Activated T-cell treated with anti-CD3 and anti-CD28 coated beads, Interleukin-2, amount 50 U/mL, for 4 hours (primary cell): ENCODE data around the gene TDRD7. TPM values are rescaled to one million over a fixed set of nuclear protein-coding genes. Genes with fewer than 3 reads are reported as not detected.

Experiments used
- ATAC-seq, 2 donors: fragments of 200-7000 bp; cut with Tn5 transposase; one replicate each; pipeline ENCODE4 v1.10.0; 2021
- DNase-seq: peaks from one replicate; pipeline ENCODE4 v3.0.0-alpha.2; 2020
- H3K27me3 Mint-ChIP-seq: one replicate; pipeline ENCODE4 v1.8.0; 2021; ENCODE audit warnings: low read depth, mixed read lengths
- H3K36me3 Mint-ChIP-seq: one replicate; pipeline ENCODE4 v1.8.0; 2022; ENCODE audit warnings: mixed read lengths; ENCODE audit not compliant: insufficient read depth
- H3K4me1 Mint-ChIP-seq: one replicate; pipeline ENCODE4 v1.8.0; 2021; ENCODE audit warnings: low read depth, mixed read lengths
- H3K4me3 Mint-ChIP-seq: one replicate; pipeline ENCODE4 v1.8.0; 2021; ENCODE audit warnings: mild to moderate bottlenecking, moderate library complexity, mixed read lengths
- H3K9me3 Mint-ChIP-seq: one replicate; pipeline ENCODE4 v1.8.0; 2021; ENCODE audit warnings: mixed read lengths
- total RNA-seq, 3 donors: library from RNA; stranded (reverse); gene quantifications; one replicate each; pipeline ENCODE4 v1.2.1, GENCODE V29; 2021

The TDRD7 gene
- total RNA-seq, 3 donors from 2014 or later = 2.7 to 4.1 (median 2.8) TPM

DNA sequence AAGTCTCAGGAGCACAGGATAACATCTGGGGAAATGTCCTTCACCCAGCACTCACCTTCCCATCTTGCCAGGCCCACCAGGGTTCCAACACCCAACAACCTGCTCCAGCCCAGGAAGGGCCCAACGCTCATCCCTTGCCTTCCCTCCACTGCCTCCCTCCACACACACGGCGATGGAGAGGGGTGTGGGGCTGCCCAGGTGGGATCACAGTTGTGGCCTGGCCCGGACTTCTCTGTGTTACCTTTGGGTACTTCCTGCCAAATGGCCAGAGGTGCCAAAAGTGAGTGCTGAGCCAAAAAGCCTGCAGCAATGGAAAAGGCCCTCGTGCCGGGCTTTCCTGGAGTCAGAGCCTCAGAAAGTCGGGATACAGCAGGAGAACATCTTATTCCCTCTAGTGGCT lies 15.6 kb upstream of the TDRD7 start:
- Mint-ChIP-seq H3K27me3 (no peaks in the 10 kb centered on the region), H3K4me3 (no peak overlapping the region), H3K9me3 (no peaks in the 10 kb centered on the region), H3K36me3 (no peaks in the 10 kb centered on the region), H3K4me1 (peaks cover 5% of the 10 kb centered on the region)
- ATAC-seq (no peak), DNase-seq (no peak)

DNA sequence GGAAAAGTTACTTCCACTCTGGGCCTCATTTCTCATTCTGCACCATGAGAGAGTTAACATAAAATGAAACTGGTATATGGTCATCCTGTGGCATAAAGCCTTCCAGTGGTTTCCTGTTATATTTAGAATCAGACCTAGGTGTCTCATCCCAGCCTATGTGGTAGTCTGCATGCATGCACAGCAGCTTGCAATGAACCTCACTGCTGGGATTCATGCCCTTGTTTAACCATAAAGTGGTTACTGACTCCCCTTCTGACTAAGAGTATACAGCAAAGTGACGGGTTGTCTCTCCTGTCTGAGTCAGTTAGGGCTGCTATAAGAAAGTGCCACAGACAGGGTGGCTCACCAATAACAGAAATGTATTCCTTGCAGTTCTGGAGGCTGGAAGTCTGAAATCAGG lies 14.7 kb upstream of the TDRD7 start:
- Mint-ChIP-seq H3K4me1 (peaks cover 5% of the 10 kb centered on the region), H3K36me3 (no peaks in the 10 kb centered on the region), H3K9me3 (no peaks in the 10 kb centered on the region), H3K4me3 (no peak overlapping the region), H3K27me3 (no peaks in the 10 kb centered on the region)
- peak; percentile 75 to 81 for ATAC-seq
- DNase-seq = no peak

DNA sequence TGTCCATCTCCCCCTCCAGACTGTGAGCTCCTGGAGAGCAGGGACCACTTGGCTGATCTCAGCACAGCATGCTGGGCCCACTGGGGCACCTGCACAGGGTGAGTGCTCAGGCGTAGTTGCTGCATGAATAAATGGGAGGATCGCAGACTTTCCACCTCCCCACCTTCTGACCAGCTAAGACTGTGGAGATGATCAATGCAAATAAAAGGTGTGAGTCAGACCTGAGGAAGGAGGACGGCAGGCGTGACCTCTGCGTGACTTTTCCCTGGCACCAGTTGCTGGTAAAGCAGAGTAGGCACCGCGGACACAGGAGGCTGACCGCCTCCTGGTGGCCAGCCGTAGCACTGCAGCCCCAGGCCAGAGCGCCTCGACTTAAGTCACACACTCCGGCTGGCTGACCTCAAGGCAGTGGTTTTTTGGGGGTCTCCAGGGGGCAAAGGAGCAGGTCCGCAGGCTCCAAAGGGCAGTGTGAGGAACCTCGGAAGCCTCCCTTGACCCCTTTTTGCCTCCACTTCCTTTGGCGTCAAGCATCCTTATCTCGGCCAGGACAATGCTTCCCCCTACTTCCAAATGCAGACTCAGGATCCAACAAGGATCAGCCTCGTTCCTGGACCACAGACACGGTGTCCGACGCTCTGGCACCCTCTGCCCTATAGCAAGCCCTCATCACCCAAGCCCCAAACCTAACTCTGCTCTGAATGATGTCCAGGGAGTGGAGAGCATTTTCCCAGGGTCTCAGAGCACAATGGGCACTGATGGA lies 12.7 kb upstream of the TDRD7 start:
- peaks cover 10% of the 10 kb centered on the region for H3K9me3 Mint-ChIP-seq
- H3K27me3 Mint-ChIP-seq = peaks cover 2% of the 10 kb centered on the region
- ATAC-seq (peak; percentile 56 to 72), DNase-seq (peak; percentile 66)
- no peak overlapping the region for H3K4me3 Mint-ChIP-seq
- H3K36me3 Mint-ChIP-seq = peaks cover 2% of the 10 kb centered on the region
- peaks cover 5% of the 10 kb centered on the region for H3K4me1 Mint-ChIP-seq

DNA sequence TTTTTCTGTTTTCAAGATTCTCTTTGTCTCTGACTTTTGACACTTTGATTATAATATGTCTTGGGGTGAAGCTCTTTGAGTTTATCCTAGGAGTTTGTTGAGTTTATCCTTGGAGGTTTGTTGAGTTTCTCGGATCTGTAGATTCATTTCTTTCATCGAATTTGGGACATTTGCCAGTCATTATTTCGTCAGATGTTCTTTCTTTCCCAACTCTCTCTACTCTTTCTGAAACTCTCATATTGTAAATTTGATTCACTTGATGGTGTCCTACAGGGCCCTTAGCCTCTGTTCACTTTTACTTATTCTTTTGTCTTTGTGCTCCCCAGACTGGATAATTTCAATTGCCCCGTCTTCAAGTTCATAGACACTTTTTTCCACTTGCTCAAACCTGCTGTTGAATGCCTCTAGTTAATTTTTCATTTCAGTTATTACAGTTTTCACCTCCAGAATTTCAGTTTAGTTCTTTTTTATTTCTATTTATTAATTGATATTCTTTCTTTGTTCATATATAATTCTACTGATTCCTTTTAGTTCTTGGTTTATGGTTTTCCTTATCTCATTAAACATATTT lies 8.1 kb upstream of the TDRD7 start:
- DNase-seq (no peak), ATAC-seq (no peak)
- Mint-ChIP-seq H3K4me3 (no peak overlapping the region), H3K27me3 (peaks cover 21% of the 10 kb centered on the region), H3K36me3 (peaks cover 2% of the 10 kb centered on the region), H3K4me1 (peaks cover 5% of the 10 kb centered on the region), H3K9me3 (peaks cover 11% of the 10 kb centered on the region)

DNA sequence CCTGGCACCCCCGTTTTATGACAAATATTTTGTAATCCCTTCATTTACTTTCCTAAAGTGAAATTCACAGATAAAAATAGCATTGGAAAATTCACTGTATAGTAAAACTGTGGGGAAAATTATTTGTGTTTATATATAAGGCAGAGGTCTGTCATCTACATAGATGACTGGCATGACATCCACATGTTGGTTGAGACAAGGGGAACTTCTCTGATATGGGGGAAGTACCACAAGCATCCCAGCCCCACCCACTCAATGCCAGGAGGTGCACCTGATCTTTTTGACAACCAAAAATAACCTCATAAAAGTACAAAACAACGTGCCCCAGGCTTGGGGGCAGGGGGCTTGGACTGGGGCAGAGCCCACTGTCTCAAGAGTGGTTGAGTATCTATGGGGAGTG lies 6.3 kb upstream of the TDRD7 start:
- Mint-ChIP-seq H3K36me3 (peaks cover 2% of the 10 kb centered on the region), H3K9me3 (peaks cover 11% of the 10 kb centered on the region), H3K4me1 (no peaks in the 10 kb centered on the region), H3K4me3 (no peak overlapping the region), H3K27me3 (peaks cover 25% of the 10 kb centered on the region)
- ATAC-seq (no peak), DNase-seq (no peak)

DNA sequence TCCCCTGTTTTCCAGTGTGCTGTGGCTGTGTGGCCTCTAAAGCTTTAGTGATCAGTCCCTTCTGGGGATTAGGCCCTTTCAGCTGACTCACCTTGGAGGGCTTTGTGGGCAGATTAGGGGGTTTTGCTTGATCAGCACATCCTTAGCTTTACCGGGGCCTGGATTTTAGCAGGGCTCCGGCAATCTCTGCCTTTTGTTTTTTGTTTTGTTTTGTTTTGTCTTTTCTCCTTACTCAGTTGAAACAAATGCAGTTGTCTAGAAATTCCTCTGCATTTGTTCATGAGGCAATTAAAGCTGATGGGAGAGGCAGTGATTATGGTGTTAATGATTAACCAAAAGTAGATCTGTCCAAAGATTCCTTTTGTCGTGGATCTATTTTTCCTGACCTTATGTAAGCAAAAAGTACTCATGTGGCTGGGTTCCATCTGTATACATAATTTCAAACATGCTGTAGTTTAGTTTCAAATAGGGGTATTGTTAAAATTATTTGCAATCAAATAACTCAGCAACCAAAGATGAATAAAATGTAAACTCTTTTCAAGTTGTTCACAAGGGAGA lies 5.2 kb upstream of the TDRD7 start:
- Mint-ChIP-seq H3K36me3 (peaks cover 2% of the 10 kb centered on the region), H3K4me1 (peaks cover 5% of the 10 kb centered on the region), H3K4me3 (no peak overlapping the region), H3K27me3 (peaks cover 25% of the 10 kb centered on the region), H3K9me3 (peaks cover 11% of the 10 kb centered on the region)
- DNase-seq (no peak), ATAC-seq (no peak)

DNA sequence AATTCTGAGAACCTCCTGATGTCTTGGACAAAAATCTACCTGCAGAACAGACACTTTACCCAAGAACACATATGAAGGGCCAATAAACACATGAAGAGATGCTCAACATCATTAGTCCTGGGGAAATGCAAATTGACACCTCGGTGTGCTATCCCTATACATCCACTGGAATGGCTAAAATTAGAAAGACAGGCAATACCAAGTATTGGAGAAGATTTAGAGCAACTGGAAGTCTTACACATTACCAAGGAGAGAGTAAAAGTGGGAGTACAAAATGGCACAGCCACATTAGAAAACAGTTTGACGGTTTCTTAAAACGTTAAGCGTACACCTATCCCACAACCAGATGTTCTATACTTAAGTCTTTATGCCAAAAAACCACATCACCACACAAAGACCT lies 3.3 kb upstream of the TDRD7 start:
- DNase-seq (no peak), ATAC-seq (no peak)
- Mint-ChIP-seq H3K4me3 (no peak overlapping the region), H3K4me1 (peaks cover 16% of the 10 kb centered on the region), H3K36me3 (peaks cover 1% of the 10 kb centered on the region), H3K27me3 (peaks cover 23% of the 10 kb centered on the region), H3K9me3 (peaks cover 8% of the 10 kb centered on the region)

DNA sequence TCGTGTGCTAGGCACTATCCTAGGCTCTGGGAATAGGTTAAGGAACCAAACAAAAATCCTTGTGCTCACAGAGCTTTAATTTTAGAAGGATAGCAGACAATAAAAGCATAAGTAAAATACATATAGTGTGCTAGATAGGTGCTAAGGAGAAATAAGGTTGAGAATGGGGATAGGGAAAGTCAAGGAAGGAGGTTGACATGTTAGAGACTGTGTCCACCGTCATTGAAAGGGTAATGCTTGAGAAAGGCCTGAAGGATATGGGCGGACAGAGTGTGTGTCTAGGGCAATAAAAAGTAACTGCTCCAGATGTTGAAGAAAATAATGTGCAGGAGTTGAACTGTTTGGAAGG lies 482 bp upstream of the TDRD7 start:
- ATAC-seq = no peak
- H3K36me3 Mint-ChIP-seq = no peaks in the 10 kb centered on the region
- H3K27me3 Mint-ChIP-seq = peaks cover 18% of the 10 kb centered on the region
- no peaks in the 10 kb centered on the region for H3K9me3 Mint-ChIP-seq
- no peak for DNase-seq
- peak overlapping the region; percentile 79 for H3K4me3 Mint-ChIP-seq
- peaks cover 28% of the 10 kb centered on the region for H3K4me1 Mint-ChIP-seq

DNA sequence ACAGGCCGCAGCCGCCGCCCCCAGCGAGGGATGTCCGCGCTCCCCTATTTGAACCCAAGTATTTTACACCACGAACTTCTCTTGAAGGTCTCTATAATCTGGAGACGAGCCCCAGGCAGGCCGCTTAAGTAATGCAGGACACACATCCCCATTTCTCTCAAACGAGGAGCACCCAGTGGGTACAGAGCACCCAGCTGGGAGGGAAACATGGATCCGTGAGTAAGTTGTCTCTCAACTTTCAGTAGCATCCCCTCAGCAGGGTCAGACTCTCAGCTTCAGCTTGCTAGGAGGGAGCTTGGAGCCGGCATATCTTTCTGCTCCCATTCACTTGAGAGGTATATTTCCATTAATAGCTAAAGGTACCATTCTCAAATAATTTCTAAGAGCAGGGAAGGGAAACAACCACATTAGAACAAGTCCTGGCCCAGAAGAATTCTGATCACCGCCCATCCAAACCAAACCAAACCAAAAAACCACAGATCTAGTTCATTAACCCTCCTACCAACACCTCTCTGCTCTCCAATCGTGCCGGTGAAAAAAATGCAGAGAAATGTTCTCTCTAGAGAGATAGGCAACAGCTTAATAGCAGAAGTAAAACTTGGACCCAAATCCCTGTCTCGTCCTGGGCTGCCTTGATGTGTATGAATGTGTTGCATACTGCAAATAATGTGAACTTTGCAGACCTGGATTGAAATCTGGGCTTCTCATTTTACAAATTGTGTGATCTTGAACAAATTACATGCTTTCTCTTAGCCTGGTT lies 910 bp downstream of the TDRD7 start:
- H3K4me3 Mint-ChIP-seq = peak overlapping the region; percentile 84
- no peak for DNase-seq
- H3K4me1 Mint-ChIP-seq = peaks cover 35% of the 10 kb centered on the region
- peaks cover 8% of the 10 kb centered on the region for H3K27me3 Mint-ChIP-seq
- H3K36me3 Mint-ChIP-seq = peaks cover 3% of the 10 kb centered on the region
- peak; percentile 3 for ATAC-seq
- no peaks in the 10 kb centered on the region for H3K9me3 Mint-ChIP-seq

DNA sequence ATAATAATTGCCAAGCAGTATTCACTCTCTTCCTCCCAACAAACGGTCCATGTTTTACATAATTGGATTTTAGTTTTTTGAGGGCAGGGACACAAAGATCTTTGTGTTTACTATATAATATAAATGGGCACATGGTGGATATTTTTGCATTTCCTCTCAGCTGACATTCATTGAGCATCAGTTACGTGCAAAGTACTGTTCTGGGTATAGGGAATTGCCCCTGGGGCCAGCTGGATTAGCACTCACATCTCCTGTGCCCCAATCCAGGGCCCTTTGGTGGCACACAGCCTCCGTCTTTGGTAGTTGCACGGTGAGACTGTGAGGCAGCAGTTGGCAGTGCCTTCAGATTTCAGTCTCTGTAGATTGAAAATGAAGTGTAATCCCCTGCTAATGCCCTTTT lies 1.6 kb downstream of the TDRD7 start:
- Mint-ChIP-seq H3K9me3 (no peaks in the 10 kb centered on the region), H3K4me3 (peak overlapping the region; percentile 84), H3K27me3 (peaks cover 6% of the 10 kb centered on the region), H3K4me1 (peaks cover 41% of the 10 kb centered on the region), H3K36me3 (peaks cover 3% of the 10 kb centered on the region)
- DNase-seq = no peak
- ATAC-seq = no peak

DNA sequence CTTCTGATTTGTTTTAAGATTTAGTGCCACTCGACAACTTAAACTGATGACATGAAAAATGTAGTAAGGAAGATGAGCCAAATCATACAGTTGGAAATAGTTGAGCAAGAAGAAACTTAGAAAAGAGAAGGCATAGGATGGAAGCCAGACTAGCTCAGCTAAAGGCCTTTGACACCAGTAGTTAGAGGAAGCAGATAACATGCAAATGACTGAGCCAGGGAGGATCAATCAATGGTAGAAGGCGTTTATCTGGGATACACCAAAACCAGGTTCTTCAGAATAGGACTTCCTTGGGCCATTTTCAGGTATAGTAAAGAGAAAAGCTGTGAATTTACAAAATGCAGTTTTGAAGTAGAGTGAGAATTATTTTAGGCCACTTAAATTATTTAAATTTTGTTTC lies 3.2 kb downstream of the TDRD7 start:
- ATAC-seq = no peak
- no peak for DNase-seq
- Mint-ChIP-seq H3K36me3 (peaks cover 3% of the 10 kb centered on the region), H3K4me3 (no peak overlapping the region), H3K9me3 (no peaks in the 10 kb centered on the region), H3K4me1 (peaks cover 51% of the 10 kb centered on the region), H3K27me3 (no peaks in the 10 kb centered on the region)

DNA sequence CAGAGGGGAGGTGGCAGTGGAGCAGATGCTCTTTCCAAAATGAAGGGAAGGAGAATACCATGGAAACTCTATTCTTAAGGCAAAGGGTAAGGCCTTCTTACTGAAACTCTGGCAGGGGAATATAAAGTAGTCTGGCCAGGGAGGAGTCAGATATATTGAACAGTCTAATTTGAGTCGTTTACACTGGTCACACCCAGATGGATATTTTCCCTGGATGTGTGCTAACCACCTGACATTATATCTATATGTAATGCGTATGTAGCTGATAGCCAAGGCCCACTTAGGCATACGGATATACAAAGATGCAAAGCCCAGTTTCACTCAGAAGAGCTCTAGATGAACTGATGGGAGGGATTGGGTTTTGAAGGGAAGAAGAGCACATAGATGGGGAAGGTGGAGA lies 7.0 kb downstream of the TDRD7 start:
- H3K27me3 Mint-ChIP-seq = no peaks in the 10 kb centered on the region
- DNase-seq (no peak), ATAC-seq (no peak)
- peaks cover 9% of the 10 kb centered on the region for H3K9me3 Mint-ChIP-seq
- peaks cover 15% of the 10 kb centered on the region for H3K36me3 Mint-ChIP-seq
- peaks cover 31% of the 10 kb centered on the region for H3K4me1 Mint-ChIP-seq
- no peak overlapping the region for H3K4me3 Mint-ChIP-seq

DNA sequence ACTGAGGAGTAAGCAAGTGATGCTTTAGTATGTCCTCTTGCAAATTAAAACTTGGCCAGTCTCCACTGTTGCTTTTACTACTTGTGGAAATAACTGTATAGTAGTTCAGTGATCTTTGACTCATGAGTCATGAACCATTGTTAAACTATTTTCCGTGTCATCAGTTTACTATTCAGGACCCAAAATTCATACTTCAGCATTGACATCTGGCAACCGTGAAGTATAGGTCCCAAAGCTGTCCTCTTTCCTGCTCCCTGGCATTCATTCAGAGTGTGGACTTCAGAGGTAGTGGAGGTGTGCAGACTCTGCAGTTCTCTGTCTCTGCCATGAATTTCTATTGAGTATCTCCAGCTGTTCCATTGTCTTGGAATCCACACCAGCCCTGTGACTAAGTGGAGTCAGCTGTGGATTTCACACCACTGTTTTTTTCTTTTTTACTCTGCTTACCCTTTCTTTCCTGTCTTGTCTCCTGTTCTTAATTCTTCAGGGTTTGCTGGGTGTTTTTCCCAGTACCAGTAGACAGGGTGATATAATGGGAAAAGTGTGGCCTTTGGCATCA lies 7.5 kb downstream of the TDRD7 start:
- H3K36me3 Mint-ChIP-seq = peaks cover 18% of the 10 kb centered on the region
- no peak for ATAC-seq
- no peak for DNase-seq
- peaks cover 11% of the 10 kb centered on the region for H3K9me3 Mint-ChIP-seq
- peaks cover 33% of the 10 kb centered on the region for H3K4me1 Mint-ChIP-seq
- H3K27me3 Mint-ChIP-seq = no peaks in the 10 kb centered on the region
- H3K4me3 Mint-ChIP-seq = no peak overlapping the region

DNA sequence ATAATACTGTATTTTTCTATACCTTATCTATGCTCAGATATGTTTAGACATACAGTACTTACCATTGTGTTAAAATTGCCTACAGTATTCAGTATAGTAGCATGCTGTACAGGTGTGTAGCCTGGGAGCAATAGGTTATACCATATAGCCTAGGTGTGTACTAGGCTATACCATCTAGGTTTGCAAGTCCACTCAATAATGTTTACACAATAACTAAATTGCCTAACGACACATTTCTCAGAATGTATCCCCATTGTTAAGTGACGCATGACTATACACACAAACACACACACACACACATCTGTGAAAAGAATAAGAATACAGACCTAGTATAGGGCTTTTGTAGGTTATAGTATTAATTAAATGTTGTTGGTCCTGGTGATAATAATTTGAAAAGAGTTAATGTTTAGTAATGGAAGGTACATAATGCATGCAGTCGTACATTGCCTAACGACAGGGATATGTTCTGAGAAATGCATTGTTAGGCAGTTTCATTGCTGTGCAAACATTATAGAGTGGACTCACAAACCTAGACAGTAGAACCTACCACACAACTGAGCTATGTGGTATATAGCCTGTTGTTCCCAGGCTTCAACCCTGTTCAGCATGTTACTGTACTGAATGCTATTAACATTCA lies 13.6 kb downstream of the TDRD7 start:
- no peak overlapping the region for H3K4me3 Mint-ChIP-seq
- H3K36me3 Mint-ChIP-seq = peaks cover 28% of the 10 kb centered on the region
- ATAC-seq (no peak), DNase-seq (no peak)
- no peaks in the 10 kb centered on the region for H3K27me3 Mint-ChIP-seq
- H3K4me1 Mint-ChIP-seq = peaks cover 3% of the 10 kb centered on the region
- H3K9me3 Mint-ChIP-seq = peaks cover 12% of the 10 kb centered on the region
